NCI-H510A (cell line): ENCODE measurements around the gene POLR2I.
"Not testable (repeated sequence)": the region's sequence is repeated elsewhere in the genome, so short reads cannot be mapped to it uniquely, and the experiment has no call there.

ENCODE experiments used
- DNase-seq: peaks from one replicate; lab custom pipeline; 2025; lab: John Stamatoyannopoulos, UW

Gene POLR2I

GRCh38 chr19:36100476-36100875 lies 14.2 kb downstream of the POLR2I start:
- no peak for DNase-seq

DNA sequence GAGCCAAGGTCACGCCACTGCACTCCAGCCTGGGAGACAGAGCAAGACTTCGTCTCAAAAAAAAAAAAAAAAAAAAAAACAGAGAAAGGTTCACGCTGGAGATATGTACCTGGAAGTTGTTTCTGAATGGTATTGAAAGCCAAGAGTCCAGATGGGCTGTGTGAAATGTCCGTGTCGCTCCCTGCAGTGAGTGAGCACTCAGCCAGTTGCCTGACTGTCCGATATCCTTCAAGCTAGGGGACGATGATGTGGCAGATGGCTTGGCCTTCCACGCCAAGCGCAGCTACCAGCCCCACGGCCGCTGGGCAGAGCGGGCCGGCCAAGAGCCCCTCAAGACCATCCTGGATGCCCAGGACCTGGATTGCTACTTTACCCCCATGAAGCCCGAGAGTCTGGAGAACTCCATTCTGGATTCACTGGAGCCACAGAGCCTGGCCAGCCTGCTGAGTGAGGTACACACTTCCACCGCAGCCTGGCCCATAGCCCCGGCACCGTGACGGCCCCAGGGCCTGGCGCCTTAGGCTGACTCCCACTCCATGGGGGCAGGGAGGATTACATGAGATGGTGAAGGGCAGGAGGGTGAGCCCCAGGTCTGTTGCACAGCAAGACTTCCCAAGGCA lies 15.4 kb downstream of the POLR2I start:
- DNase-seq = no peak

GRCh38 chr19:36097036-36097435 lies 17.6 kb downstream of the POLR2I start:
- DNase-seq = no peak

GRCh38 chr19:36093687-36094086 lies 21.0 kb downstream of the POLR2I start:
- no peak for DNase-seq

- no peak for DNase-seq
Measured at GRCh38 chr19:36093146-36093662, 21.5 kb downstream of the POLR2I start.

- no peak for DNase-seq
Measured at GRCh38 chr19:36092566-36092965, 22.1 kb downstream of the POLR2I start.

GRCh38 chr19:36090910-36091695 lies 23.6 kb downstream of the POLR2I start:
- no peak for DNase-seq

- DNase-seq = no peak
Measured at GRCh38 chr19:36089847-36090246, 24.8 kb downstream of the POLR2I start.

DNA sequence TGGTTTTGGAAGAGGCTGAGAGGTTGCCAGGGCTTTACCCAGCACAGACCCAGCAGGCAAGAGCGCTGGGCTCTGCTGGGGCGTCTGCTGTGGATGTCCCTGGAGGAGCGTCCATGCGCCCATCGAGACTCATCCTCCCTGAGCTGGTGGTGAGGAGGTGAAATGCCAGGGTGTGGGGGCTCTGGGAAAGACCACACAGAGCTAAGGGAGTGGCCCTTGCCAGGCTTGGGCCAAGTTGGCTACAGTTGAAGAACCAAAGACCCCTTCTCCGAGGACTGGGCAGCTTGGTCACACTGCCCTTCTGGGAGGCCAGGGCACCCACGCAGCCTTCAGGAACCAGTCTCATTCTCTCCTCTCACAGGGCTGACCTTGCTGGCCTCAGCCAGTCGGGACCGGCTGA lies 28.3 kb downstream of the POLR2I start:
- no peak for DNase-seq

GRCh38 chr19:36084231-36085009 lies 30.3 kb downstream of the POLR2I start:
- no peak for DNase-seq

DNA sequence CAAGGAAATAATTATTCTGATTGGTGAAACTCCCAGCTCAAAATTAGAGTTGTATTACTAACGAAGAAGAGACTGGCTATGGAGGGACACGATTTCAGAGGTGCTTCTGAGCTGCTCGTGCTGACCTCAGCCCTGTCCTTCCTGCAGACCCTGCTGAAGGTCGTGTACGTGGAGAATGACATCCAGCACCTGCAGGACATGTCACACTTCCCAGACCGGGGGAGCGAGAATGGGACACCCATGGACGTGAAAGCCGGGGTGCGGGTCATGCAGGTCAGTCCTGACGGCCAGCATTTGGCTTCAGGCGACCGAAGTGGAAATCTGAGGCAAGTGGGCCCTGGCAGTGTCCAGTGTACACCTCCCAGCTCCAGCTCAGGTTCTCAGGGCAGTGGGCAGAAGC lies 31.8 kb downstream of the POLR2I start:
- no peak for DNase-seq

DNA sequence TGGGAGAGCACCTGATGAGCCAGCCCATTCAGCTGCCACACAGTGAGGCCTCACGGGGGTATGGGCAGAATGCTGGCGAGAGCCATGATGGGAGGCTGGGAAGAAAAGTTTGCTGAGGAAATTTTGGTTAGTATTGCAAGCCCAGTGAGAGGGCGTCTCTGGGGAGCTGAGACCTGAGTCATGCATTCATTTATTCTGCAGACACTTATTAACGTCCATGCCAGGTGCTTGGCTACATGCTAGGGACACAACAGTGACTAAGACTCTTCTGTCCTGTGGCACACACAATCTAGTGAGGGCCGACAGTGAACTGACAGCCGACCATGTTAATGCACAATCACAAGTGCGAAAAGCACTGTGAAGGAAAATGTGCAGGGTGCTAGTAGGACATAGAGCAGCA lies 32.8 kb downstream of the POLR2I start:
- DNase-seq = no peak

- no peak for DNase-seq
Measured at GRCh38 chr19:36081385-36081784, 33.3 kb downstream of the POLR2I start.

DNA sequence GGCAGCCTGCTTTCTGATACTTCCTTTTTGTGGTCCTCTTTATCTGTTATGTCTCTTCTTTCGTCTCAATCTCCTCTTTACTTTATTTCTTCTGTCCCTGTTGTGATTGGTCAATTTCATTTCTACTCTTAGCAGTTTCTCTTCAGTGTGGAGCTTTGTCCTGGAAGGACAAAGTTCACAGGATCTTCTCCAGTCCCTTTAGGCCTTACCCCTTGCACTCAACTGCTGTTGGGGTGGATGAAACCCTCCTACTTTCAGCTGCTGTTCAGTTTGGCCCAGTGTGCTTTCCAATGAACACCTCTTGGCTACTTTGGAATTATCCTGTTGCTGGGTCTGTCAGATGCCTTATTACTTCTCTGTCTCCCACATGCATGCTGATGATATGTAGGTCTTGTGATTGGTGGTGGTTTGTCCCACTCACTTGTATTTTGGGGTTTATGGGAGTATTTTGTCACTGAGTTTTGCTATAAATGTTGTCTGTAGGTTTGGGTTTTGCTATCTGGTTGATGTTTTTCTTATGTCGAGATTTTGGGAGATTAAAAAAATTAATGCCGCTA lies 35.2 kb downstream of the POLR2I start:
- no peak for DNase-seq

GRCh38 chr19:36073121-36073876 lies 41.4 kb downstream of the POLR2I start:
- DNase-seq = no peak

DNA sequence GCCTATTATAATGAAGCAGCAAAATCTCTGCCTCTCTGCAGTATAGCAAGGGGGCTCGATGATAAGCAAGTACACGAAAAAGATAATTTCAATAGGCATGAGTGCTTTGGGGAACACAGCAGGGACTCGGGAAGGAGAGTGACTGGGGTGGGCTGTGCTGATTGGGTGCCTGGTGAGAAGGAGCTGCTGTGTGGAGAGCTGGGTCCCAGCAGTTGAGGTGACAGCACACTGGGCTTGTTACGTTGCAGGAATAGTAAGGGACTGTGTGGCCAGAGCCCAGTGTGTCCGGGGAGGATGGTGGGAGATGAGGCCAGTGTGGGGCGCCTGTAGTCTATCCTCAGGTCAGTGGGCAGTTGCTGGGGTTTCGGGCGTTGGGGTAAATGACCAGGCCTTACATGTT lies 42.6 kb downstream of the POLR2I start:
- DNase-seq = no peak

- not testable (repeated sequence) for DNase-seq
Measured at GRCh38 chr19:36068810-36069499, 45.7 kb downstream of the POLR2I start.

GRCh38 chr19:36067681-36068080 lies 47.0 kb downstream of the POLR2I start:
- no peak for DNase-seq

- no peak for DNase-seq
Measured at GRCh38 chr19:36064826-36065225, 49.8 kb downstream of the POLR2I start.
